Measurements from ENCODE around the gene CST7. TPM values are rescaled to one million over a fixed set of nuclear protein-coding genes. Genes with fewer than 3 reads are reported as not detected.

Gene CST7
- total and polyA plus RNA-seq, 2 experiments from 2014 or later = not detected

GRCh38 chr20:24980291-24981053, 31.4 kb downstream of the CST7 start:
- Histone ChIP-seq H3K4me3 (no peak overlapping the region), H3K79me2 (replicated peaks; ENCODE audit: insufficient read depth) (peaks cover 46% of the 10 kb centered on the region), H2AFZ (no peak overlapping the region), H3K9me2 (ENCODE audit: insufficient read depth) (no peaks in the 10 kb centered on the region), H3K36me3 (ENCODE audit: insufficient read depth) (0 out of 2 replicates have a peak, but pooled peaks cover 13% of the 10 kb centered on the region), H3K27ac (ENCODE audit: low read depth) (no peak overlapping the region), H4K20me1 (replicated peaks; ENCODE audit: insufficient read depth) (peaks cover 2% of the 10 kb centered on the region; the same call in 1 of the 2 replicates), H3K4me2 (no peak overlapping the region), H3F3A (replicated peaks; ENCODE audit: low read depth) (no peaks in the 10 kb centered on the region), H3K4me1 (ENCODE audit: insufficient read depth) (no peaks in the 10 kb centered on the region), H3K27me3 (ENCODE audit: insufficient read depth) (no peaks in the 10 kb centered on the region)
- DNase-seq (ENCODE audit: low spot score) = no peak
- H3K4me3 Mint-ChIP-seq = no peak overlapping the region
- no peak for TF ChIP-seq JUNB (IDR thresholded peaks at IDR 0.05; ENCODE audit: unreplicated experiment)
- no peak for TF ChIP-seq EZH2 (IDR thresholded peaks at IDR 0.05; ENCODE audit: low read depth, unreplicated experiment)
- TF ChIP-seq ETS1 (IDR thresholded peaks at IDR 0.05) = no peak
- TF ChIP-seq ZNF114 (CRISPR knock-in tag; IDR thresholded peaks at IDR 0.05) = no peak
- no peak for TF ChIP-seq EZH2phosphoT487 (IDR thresholded peaks at IDR 0.05; ENCODE audit: unreplicated experiment)
- TF ChIP-seq CREB1 (CRISPR knock-in tag; IDR thresholded peaks at IDR 0.05; ENCODE audit: low read depth) = no peak
- TF ChIP-seq CTCF (conservative IDR thresholded peaks at IDR 0.05; ENCODE audit: low read depth in 2 of 2) = no peak
- no peak for TF ChIP-seq ZNF331 (CRISPR knock-in tag; IDR thresholded peaks at IDR 0.05; ENCODE audit: low read depth)
- no peak for ATAC-seq
- H3K27me3 Mint-ChIP-seq (ENCODE audit: insufficient read depth, low read depth, poor library complexity) = peaks cover 5% of the 10 kb centered on the region
- no peaks in the 10 kb centered on the region for H3K4me1 Mint-ChIP-seq
- H3K36me3 Mint-ChIP-seq (ENCODE audit: low read depth) = peaks cover 72% of the 10 kb centered on the region
- H3K9me3 Mint-ChIP-seq = peaks cover 20% of the 10 kb centered on the region
- H3K27ac Mint-ChIP-seq = no peak overlapping the region

GRCh38 chr20:24981282-24981681, 32.2 kb downstream of the CST7 start:
- Mint-ChIP-seq H3K27me3 (ENCODE audit: insufficient read depth, low read depth, poor library complexity) (peaks cover 5% of the 10 kb centered on the region), H3K36me3 (ENCODE audit: low read depth) (peaks cover 63% of the 10 kb centered on the region), H3K4me3 (no peak overlapping the region)
- TF ChIP-seq ZNF462 (CRISPR knock-in tag; IDR thresholded peaks at IDR 0.05) (no peak), CREB1 (CRISPR knock-in tag; IDR thresholded peaks at IDR 0.05; ENCODE audit: low read depth) (no peak), CTCF (conservative IDR thresholded peaks at IDR 0.05; ENCODE audit: low read depth in 2 of 2) (no peak)

More at GRCh38 chr20:24981282-24981681, 32.2 kb downstream of the CST7 start:
- Histone ChIP-seq H3F3A (replicated peaks; ENCODE audit: low read depth) (no peaks in the 10 kb centered on the region), H3K4me3 (no peak overlapping the region), H4K20me1 (replicated peaks; ENCODE audit: insufficient read depth) (peaks cover 2% of the 10 kb centered on the region; the same call in 1 of the 2 replicates), H3K4me2 (no peak overlapping the region), H3K27ac (ENCODE audit: low read depth) (no peak overlapping the region), H3K4me1 (ENCODE audit: insufficient read depth) (no peaks in the 10 kb centered on the region), H3K27me3 (ENCODE audit: insufficient read depth) (no peaks in the 10 kb centered on the region), H3K36me3 (ENCODE audit: insufficient read depth) (0 out of 2 replicates have a peak, but pooled peaks cover 12% of the 10 kb centered on the region), H3K79me2 (replicated peaks; ENCODE audit: insufficient read depth) (peaks cover 46% of the 10 kb centered on the region), H3K9me2 (ENCODE audit: insufficient read depth) (no peaks in the 10 kb centered on the region), H2AFZ (no peak overlapping the region)
- Mint-ChIP-seq H3K4me1 (no peaks in the 10 kb centered on the region), H3K9me3 (peaks cover 17% of the 10 kb centered on the region), H3K27ac (no peak overlapping the region)
- ATAC-seq = no peak
- DNase-seq (ENCODE audit: low spot score) = no peak
